OCI-LY1 (cell line): ENCODE results near the gene UCP3.

Source experiments
- CTCF ChIP-seq: fragments of 200-600 bp; sonication (generic), shearing (Covaris generic); IDR thresholded peaks from 2 replicates; pipeline ENCODE4 v1.5.1; 2017; ENCODE audit warnings: mild to moderate bottlenecking, antibody characterized with exemption, low read length, moderate library complexity, mixed read lengths
- EZH2 ChIP-seq: fragments of 200-600 bp; sonication (generic), shearing (Covaris generic); IDR thresholded peaks from 2 replicates; pipeline ENCODE4 v1.8.0; 2017; ENCODE audit warnings: borderline replicate concordance, mixed run types, mild to moderate bottlenecking, antibody characterized with exemption, low read length, moderate library complexity, mixed read lengths

- no peak for TF ChIP-seq CTCF
- TF ChIP-seq EZH2, result no peak
Measured at GRCh38 chr11:74019860-74020259, 11.0 kb upstream of the UCP3 start.
